ENCODE measurements around the gene TMEM220. TPM values are rescaled to one million over a fixed set of nuclear protein-coding genes. Genes with fewer than 3 reads are reported as not detected.

TMEM220 gene
- total and polyA plus RNA-seq, 2 experiments from 2014 or later: 3.1 to 7.8 TPM

DNA sequence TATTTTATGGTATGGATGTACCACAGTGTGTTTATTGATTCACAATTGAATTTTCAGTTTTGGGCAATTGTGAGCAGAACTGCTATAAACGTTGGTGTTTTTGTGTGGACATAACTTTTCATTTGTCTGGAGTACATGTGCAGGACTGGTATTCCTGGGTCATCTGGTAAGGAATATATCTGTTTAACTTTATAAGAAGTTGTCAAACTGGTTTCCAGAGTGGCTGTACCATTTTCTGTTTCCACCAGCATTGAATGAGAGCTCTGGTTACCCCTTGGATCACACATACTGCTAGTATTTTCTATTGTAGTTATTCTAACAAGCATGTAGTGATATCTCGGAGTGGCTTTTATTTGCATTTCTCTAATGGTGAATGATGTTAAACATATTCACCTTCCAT lies 49.8 kb upstream of the TMEM220 start:
- TF ChIP-seq ZNF331 (CRISPR knock-in tag; IDR thresholded peaks at IDR 0.05; ENCODE audit: low read depth): no peak
- TF ChIP-seq POLR2AphosphoS5 (IDR thresholded peaks at IDR 0.05; ENCODE audit: low read depth): no peak
- TF ChIP-seq ZNF114 (CRISPR knock-in tag; IDR thresholded peaks at IDR 0.05): no peak
- TF ChIP-seq, protein P1, sequence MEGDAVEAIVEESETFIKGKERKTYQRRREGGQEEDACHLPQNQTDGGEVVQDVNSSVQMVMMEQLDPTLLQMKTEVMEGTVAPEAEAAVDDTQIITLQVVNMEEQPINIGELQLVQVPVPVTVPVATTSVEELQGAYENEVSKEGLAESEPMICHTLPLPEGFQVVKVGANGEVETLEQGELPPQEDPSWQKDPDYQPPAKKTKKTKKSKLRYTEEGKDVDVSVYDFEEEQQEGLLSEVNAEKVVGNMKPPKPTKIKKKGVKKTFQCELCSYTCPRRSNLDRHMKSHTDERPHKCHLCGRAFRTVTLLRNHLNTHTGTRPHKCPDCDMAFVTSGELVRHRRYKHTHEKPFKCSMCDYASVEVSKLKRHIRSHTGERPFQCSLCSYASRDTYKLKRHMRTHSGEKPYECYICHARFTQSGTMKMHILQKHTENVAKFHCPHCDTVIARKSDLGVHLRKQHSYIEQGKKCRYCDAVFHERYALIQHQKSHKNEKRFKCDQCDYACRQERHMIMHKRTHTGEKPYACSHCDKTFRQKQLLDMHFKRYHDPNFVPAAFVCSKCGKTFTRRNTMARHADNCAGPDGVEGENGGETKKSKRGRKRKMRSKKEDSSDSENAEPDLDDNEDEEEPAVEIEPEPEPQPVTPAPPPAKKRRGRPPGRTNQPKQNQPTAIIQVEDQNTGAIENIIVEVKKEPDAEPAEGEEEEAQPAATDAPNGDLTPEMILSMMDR (conservative IDR thresholded peaks at IDR 0.05; ENCODE audit: low read depth in 2 of 2): no peak
- TF ChIP-seq EZH2 (IDR thresholded peaks at IDR 0.05; ENCODE audit: low read depth, unreplicated experiment): no peak
- TF ChIP-seq, protein P2, sequence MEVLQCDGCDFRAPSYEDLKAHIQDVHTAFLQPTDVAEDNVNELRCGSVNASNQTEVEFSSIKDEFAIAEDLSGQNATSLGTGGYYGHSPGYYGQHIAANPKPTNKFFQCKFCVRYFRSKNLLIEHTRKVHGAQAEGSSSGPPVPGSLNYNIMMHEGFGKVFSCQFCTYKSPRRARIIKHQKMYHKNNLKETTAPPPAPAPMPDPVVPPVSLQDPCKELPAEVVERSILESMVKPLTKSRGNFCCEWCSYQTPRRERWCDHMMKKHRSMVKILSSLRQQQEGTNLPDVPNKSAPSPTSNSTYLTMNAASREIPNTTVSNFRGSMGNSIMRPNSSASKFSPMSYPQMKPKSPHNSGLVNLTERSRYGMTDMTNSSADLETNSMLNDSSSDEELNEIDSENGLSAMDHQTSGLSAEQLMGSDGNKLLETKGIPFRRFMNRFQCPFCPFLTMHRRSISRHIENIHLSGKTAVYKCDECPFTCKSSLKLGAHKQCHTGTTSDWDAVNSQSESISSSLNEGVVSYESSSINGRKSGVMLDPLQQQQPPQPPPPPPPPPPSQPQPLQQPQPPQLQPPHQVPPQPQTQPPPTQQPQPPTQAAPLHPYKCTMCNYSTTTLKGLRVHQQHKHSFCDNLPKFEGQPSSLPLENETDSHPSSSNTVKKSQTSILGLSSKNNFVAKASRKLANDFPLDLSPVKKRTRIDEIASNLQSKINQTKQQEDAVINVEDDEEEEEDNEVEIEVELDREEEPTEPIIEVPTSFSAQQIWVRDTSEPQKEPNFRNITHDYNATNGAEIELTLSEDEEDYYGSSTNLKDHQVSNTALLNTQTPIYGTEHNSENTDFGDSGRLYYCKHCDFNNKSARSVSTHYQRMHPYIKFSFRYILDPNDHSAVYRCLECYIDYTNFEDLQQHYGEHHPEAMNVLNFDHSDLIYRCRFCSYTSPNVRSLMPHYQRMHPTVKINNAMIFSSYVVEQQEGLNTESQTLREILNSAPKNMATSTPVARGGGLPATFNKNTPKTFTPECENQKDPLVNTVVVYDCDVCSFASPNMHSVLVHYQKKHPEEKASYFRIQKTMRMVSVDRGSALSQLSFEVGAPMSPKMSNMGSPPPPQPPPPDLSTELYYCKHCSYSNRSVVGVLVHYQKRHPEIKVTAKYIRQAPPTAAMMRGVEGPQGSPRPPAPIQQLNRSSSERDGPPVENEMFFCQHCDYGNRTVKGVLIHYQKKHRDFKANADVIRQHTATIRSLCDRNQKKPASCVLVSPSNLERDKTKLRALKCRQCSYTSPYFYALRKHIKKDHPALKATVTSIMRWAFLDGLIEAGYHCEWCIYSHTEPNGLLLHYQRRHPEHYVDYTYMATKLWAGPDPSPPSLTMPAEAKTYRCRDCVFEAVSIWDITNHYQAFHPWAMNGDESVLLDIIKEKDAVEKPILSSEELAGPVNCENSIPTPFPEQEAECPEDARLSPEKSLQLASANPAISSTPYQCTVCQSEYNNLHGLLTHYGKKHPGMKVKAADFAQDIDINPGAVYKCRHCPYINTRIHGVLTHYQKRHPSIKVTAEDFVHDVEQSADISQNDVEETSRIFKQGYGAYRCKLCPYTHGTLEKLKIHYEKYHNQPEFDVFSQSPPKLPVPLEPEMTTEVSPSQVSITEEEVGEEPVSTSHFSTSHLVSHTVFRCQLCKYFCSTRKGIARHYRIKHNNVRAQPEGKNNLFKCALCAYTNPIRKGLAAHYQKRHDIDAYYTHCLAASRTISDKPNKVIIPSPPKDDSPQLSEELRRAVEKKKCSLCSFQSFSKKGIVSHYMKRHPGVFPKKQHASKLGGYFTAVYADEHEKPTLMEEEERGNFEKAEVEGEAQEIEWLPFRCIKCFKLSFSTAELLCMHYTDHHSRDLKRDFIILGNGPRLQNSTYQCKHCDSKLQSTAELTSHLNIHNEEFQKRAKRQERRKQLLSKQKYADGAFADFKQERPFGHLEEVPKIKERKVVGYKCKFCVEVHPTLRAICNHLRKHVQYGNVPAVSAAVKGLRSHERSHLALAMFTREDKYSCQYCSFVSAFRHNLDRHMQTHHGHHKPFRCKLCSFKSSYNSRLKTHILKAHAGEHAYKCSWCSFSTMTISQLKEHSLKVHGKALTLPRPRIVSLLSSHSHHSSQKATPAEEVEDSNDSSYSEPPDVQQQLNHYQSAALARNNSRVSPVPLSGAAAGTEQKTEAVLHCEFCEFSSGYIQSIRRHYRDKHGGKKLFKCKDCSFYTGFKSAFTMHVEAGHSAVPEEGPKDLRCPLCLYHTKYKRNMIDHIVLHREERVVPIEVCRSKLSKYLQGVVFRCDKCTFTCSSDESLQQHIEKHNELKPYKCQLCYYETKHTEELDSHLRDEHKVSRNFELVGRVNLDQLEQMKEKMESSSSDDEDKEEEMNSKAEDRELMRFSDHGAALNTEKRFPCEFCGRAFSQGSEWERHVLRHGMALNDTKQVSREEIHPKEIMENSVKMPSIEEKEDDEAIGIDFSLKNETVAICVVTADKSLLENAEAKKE (CRISPR knock-in tag; IDR thresholded peaks at IDR 0.05): no peak
- TF ChIP-seq, protein P3, sequence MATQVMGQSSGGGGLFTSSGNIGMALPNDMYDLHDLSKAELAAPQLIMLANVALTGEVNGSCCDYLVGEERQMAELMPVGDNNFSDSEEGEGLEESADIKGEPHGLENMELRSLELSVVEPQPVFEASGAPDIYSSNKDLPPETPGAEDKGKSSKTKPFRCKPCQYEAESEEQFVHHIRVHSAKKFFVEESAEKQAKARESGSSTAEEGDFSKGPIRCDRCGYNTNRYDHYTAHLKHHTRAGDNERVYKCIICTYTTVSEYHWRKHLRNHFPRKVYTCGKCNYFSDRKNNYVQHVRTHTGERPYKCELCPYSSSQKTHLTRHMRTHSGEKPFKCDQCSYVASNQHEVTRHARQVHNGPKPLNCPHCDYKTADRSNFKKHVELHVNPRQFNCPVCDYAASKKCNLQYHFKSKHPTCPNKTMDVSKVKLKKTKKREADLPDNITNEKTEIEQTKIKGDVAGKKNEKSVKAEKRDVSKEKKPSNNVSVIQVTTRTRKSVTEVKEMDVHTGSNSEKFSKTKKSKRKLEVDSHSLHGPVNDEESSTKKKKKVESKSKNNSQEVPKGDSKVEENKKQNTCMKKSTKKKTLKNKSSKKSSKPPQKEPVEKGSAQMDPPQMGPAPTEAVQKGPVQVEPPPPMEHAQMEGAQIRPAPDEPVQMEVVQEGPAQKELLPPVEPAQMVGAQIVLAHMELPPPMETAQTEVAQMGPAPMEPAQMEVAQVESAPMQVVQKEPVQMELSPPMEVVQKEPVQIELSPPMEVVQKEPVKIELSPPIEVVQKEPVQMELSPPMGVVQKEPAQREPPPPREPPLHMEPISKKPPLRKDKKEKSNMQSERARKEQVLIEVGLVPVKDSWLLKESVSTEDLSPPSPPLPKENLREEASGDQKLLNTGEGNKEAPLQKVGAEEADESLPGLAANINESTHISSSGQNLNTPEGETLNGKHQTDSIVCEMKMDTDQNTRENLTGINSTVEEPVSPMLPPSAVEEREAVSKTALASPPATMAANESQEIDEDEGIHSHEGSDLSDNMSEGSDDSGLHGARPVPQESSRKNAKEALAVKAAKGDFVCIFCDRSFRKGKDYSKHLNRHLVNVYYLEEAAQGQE (IDR thresholded peaks at IDR 0.05; ENCODE audit: unreplicated experiment): no peak
- no peak for TF ChIP-seq EZH2phosphoT487 (IDR thresholded peaks at IDR 0.05; ENCODE audit: unreplicated experiment)
- no peak for TF ChIP-seq NANOG (IDR thresholded peaks at IDR 0.05; ENCODE audit: borderline replicate concordance)
- TF ChIP-seq, protein P4, sequence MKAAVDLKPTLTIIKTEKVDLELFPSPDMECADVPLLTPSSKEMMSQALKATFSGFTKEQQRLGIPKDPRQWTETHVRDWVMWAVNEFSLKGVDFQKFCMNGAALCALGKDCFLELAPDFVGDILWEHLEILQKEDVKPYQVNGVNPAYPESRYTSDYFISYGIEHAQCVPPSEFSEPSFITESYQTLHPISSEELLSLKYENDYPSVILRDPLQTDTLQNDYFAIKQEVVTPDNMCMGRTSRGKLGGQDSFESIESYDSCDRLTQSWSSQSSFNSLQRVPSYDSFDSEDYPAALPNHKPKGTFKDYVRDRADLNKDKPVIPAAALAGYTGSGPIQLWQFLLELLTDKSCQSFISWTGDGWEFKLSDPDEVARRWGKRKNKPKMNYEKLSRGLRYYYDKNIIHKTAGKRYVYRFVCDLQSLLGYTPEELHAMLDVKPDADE (IDR thresholded peaks at IDR 0.05): no peak
- Histone ChIP-seq H2AFZ (no peak overlapping the region), H4K20me1 (replicated peaks; ENCODE audit: insufficient read depth) (no peaks in the 10 kb centered on the region), H3K27me3 (ENCODE audit: insufficient read depth) (no peaks in the 10 kb centered on the region), H3K27ac (ENCODE audit: low read depth) (no peak overlapping the region), H3K36me3 (ENCODE audit: insufficient read depth) (no peaks in the 10 kb centered on the region), H3K4me1 (ENCODE audit: insufficient read depth) (peaks cover 12% of the 10 kb centered on the region), H3K4me3 (no peak overlapping the region), H3F3A (replicated peaks; ENCODE audit: low read depth) (no peaks in the 10 kb centered on the region), H3K79me2 (replicated peaks; ENCODE audit: insufficient read depth) (no peaks in the 10 kb centered on the region), H3K4me2 (no peak overlapping the region), H3K9me2 (ENCODE audit: insufficient read depth) (no peaks in the 10 kb centered on the region)
- Mint-ChIP-seq H3K4me3 (no peak overlapping the region), H3K27me3 (ENCODE audit: insufficient read depth, low read depth, poor library complexity) (peaks cover 7% of the 10 kb centered on the region), H3K4me1 (peaks cover 13% of the 10 kb centered on the region), H3K36me3 (ENCODE audit: low read depth) (peaks cover 7% of the 10 kb centered on the region), H3K9me3 (peaks cover 7% of the 10 kb centered on the region; the same call in 2 of the 3 replicates), H3K27ac (no peak overlapping the region)
- DNase-seq (ENCODE audit: low spot score) (no peak), ATAC-seq (no peak)

All from GM23338 (cell line).